K562 (cell line): ENCODE results near the gene CACNA2D2. TPM values are rescaled to one million over a fixed set of nuclear protein-coding genes. Genes with fewer than 3 reads are reported as not detected.

Experiments
- ATAC-seq: fragments of 200-7000 bp; cut with Tn5 transposase; 3 replicates; pipeline ENCODE4 v1.9.1; 2020; ENCODE audit warnings: moderate library complexity
- BruUV-seq: library from RNA; stranded (reverse); fragments of 400-500 nt; replicated peaks from 2 replicates; lab custom pipeline; 2021; lab: Mats Ljungman, UMichigan
- CTCF ChIA-PET: fragments of 300-600 bp; formaldehyde crosslinking; extraction: SDS; loops from one replicate; lab custom pipeline; 2021; ENCODE audit warnings: low intra/inter-chr PET ratio; lab: Yijun Ruan, JAX
- POLR2A ChIA-PET: fragments of 300-600, 350-650 bp; sonication (Branson Sonifier 250); formaldehyde crosslinking; extraction: SDS; loops from one replicate; lab custom pipeline; 2021; ENCODE audit warnings: antibody characterized with exemption, inconsistent platforms; lab: Yijun Ruan, JAX
- DNase-seq, 4 experiments: peaks; one replicate each; pipeline versions ENCODE4 v3.0.0 to v3.0.0-alpha.2; 2011 to 2018; ENCODE audit warnings: low spot score in 3 of 4, mixed read lengths in 3 of 4; ENCODE audit errors: extremely low read depth in 1 of 4
- FAIRE-seq: peaks from 2 replicates; lab custom pipeline; 2011; peaks lifted over from hg19 to GRCh38; lab: Jason Lieb, UNC
- H2AFZ ChIP-seq: 2 replicates; pipeline ENCODE4 v1.6.0; 2011; ENCODE audit warnings: low read depth, low read length, control low read depth, inconsistent platforms
- H3K27ac ChIP-seq: fragments of 200-600 bp; 3 replicates; pipeline ENCODE4 v1.8.0; 2011; ENCODE audit warnings: low read depth, mild to moderate bottlenecking, control low read depth, inconsistent platforms, low read length, moderate library complexity, mixed read lengths; ENCODE audit errors: extremely low read depth
- H3K27me3 ChIP-seq, 2 experiments: fragments of 300-600 bp in 1 of 2; 2 replicates in 1 of 2; 3 replicates in 1 of 2; pipeline versions ENCODE4 v1.6.0 to v1.8.0; 2011; ENCODE audit warnings: inconsistent platforms in 2 of 2, low read length in 2 of 2, mild to moderate bottlenecking in 1 of 2, mixed read lengths in 1 of 2, moderate library complexity in 1 of 2; ENCODE audit not compliant: control insufficient read depth in 2 of 2, insufficient read depth in 2 of 2
- H3K36me3 ChIP-seq: fragments of 300-600 bp; 3 replicates; pipeline ENCODE4 v1.8.0; 2011; ENCODE audit warnings: mild to moderate bottlenecking, low read length, inconsistent platforms; ENCODE audit not compliant: control insufficient read depth, insufficient read depth
- H3K4me1 ChIP-seq, 2 experiments: fragments of 200-600 bp in 1 of 2; replicated peaks in 1 of 2; 2 replicates in 1 of 2; 3 replicates in 1 of 2; pipeline versions ENCODE4 v1.5.1 to v1.8.0; 2011; ENCODE audit warnings: inconsistent platforms in 2 of 2, low read length in 2 of 2, mild to moderate bottlenecking in 1 of 2, mixed read lengths in 1 of 2, moderate library complexity in 1 of 2; ENCODE audit not compliant: control insufficient read depth in 2 of 2, insufficient read depth in 2 of 2
- H3K4me2 ChIP-seq: 2 replicates; pipeline ENCODE4 v1.6.1; 2011; ENCODE audit warnings: low read length, control low read depth, inconsistent platforms, mixed read lengths; ENCODE audit not compliant: insufficient read depth
- H3K4me3 ChIP-seq: fragments of 200-600 bp; sonication (generic), shearing (Covaris generic); 2 replicates; pipeline ENCODE4 v1.5.1; 2016; ENCODE audit warnings: control low read depth, inconsistent platforms
- H3K79me2 ChIP-seq: fragments of 200-600 bp; 3 replicates; pipeline ENCODE4 v1.8.0; 2011; ENCODE audit warnings: low read length, inconsistent platforms; ENCODE audit not compliant: control insufficient read depth, insufficient read depth
- H3K9ac ChIP-seq, 2 experiments: 2 replicates each; pipeline versions ENCODE4 v1.6.0 to v1.6.1; 2011; ENCODE audit warnings: low read depth in 2 of 2, low read length in 2 of 2, control low read depth in 1 of 2, inconsistent platforms in 1 of 2, mild to moderate bottlenecking in 1 of 2, mixed read lengths in 1 of 2; ENCODE audit not compliant: insufficient read depth in 1 of 2
- H3K9me1 ChIP-seq: one replicate; pipeline ENCODE4 v1.6.0; 2011; ENCODE audit warnings: inconsistent platforms, mild to moderate bottlenecking, low read length, moderate library complexity; ENCODE audit not compliant: control insufficient read depth, insufficient read depth
- H3K9me3 ChIP-seq: replicated peaks from 2 replicates; pipeline ENCODE4 v1.5.1; 2011; ENCODE audit warnings: low read depth, low read length, inconsistent platforms; ENCODE audit not compliant: control insufficient read depth, insufficient read depth
- H4K20me1 ChIP-seq: replicated peaks from 2 replicates; pipeline ENCODE4 v1.6.1; 2011; ENCODE audit warnings: low read length, inconsistent platforms, mixed read lengths; ENCODE audit not compliant: control insufficient read depth, insufficient read depth
- CTCF ChIP-seq, 3 experiments: IDR thresholded peaks in 2 of 3; conservative IDR thresholded peaks in 1 of 3; 2 replicates each; pipeline ENCODE4 v1.5.1; 2011 to 2012; ENCODE audit warnings: low read length in 3 of 3, mild to moderate bottlenecking in 3 of 3, control low read depth in 2 of 3, improper control_type of control experiment in 1 of 3, inconsistent platforms in 1 of 3, low read depth in 1 of 3, mixed read lengths in 1 of 3, moderate library complexity in 1 of 3; ENCODE audit not compliant: insufficient read depth in 2 of 3
- DEAF1 ChIP-seq: fragments of 450-650 bp; formaldehyde crosslinking; IDR thresholded peaks from 2 replicates; pipeline ENCODE4 v1.4.0; 2020; ENCODE audit warnings: mild to moderate bottlenecking, moderate library complexity
- HNRNPH1 ChIP-seq: fragments of 200-400 bp; formaldehyde crosslinking; optimal IDR thresholded peaks from 2 replicates; pipeline ENCODE3; 2017; ENCODE audit warnings: low read depth, mild to moderate bottlenecking, low read length, moderate library complexity
- IRF2 ChIP-seq: sonication (generic); formaldehyde crosslinking; IDR thresholded peaks from 2 replicates; pipeline ENCODE4 v1.8.1; 2022; ENCODE audit warnings: mild to moderate bottlenecking, missing genetic modification reagents
- KLF10 ChIP-seq: fragments of 250-450 bp; sonication (Bioruptor Pico); IDR thresholded peaks from 2 replicates; pipeline ENCODE4 v1.6.1; 2021; ENCODE audit warnings: matching md5 sums
- PTTG1 ChIP-seq: fragments of 450-650 bp; IDR thresholded peaks from 2 replicates; pipeline ENCODE4 v1.6.1; 2016; ENCODE audit warnings: low read depth, mild to moderate bottlenecking, missing genetic modification characterization, missing compliant biosample characterization
- RBM15 ChIP-seq: fragments of 200-400 bp; formaldehyde crosslinking; IDR thresholded peaks from 2 replicates; pipeline ENCODE4 v1.6.1; 2018; ENCODE audit warnings: mild to moderate bottlenecking, low read length, moderate library complexity; ENCODE audit not compliant: insufficient read depth
- RBM39 ChIP-seq: fragments of 200-400 bp; formaldehyde crosslinking; optimal IDR thresholded peaks from 2 replicates; pipeline ENCODE3; 2018; ENCODE audit warnings: low read depth, low read length
- SOX6 ChIP-seq: fragments of 450-650 bp; IDR thresholded peaks from 2 replicates; pipeline ENCODE4 v1.6.1; 2014; ENCODE audit warnings: mild to moderate bottlenecking
- THRA ChIP-seq: fragments of 450-650 bp; IDR thresholded peaks from 2 replicates; pipeline ENCODE4 v1.6.1; 2017; ENCODE audit warnings: mild to moderate bottlenecking, moderate library complexity
- ZNF311 ChIP-seq: fragments of 250-450 bp; sonication (Bioruptor Pico); IDR thresholded peaks from 2 replicates; pipeline ENCODE4 v1.4.0; 2020; ENCODE audit warnings: mild to moderate bottlenecking, moderate library complexity
- ZNF561 ChIP-seq: fragments of 450-650 bp; formaldehyde crosslinking; conservative IDR thresholded peaks from 2 replicates; pipeline ENCODE4 v1.4.0; 2020; ENCODE audit warnings: mild to moderate bottlenecking, moderate library complexity
- ZNF639 ChIP-seq, 2 experiments: fragments of 200-800 bp in 1 of 2; sonication (Bioruptor generic) in 1 of 2; sonication (generic) in 1 of 2; formaldehyde crosslinking in 1 of 2; IDR thresholded peaks in 1 of 2; conservative IDR thresholded peaks in 1 of 2; 2 replicates each; pipeline versions ENCODE4 v1.5.0 to v1.6.1; 2016 to 2020; ENCODE audit warnings: missing compliant biosample characterization in 1 of 2, missing genetic modification characterization in 1 of 2, missing genetic modification reagents in 1 of 2
- ZNF717 ChIP-seq: fragments of 250-450 bp; sonication (Bioruptor Pico); IDR thresholded peaks from 2 replicates; pipeline ENCODE4 v1.5.0; 2021
- WGBS: fragments of 100-300 bp; shearing (Covaris generic); methylation state at CpG from one replicate; pipeline ENCODE4 v1.1.6; 2016; ENCODE audit warnings: low coverage, mixed read lengths; ENCODE audit not compliant: insufficient coverage; ENCODE audit errors: missing lambda C conversion rate; 5-methylcytosine and 5-hydroxymethylcytosine counted together
- in situ Hi-C: fragments of 300-500 bp; cut with MboI; formaldehyde crosslinking; loops from 4 replicates; pipeline ENCODE4 v1.15.0; 2018; ENCODE audit warnings: inconsistent platforms, mixed read lengths
- intact Hi-C: fragments of 100-400 bp; cut with micrococcal nuclease; formaldehyde crosslinking; loops from 2 replicates; pipeline ENCODE4 v1.14.2; 2022
- polyA plus RNA-seq, 8 experiments: library from polyadenylated mRNA; depleted of rRNA in 4 of 8; stranded (reverse) in 5 of 8; unstranded in 3 of 8; fragments of >200 nt; fragmentation: Nextera tagmentation in 2 of 8; fragmentation: Illumina TruSeq in 1 of 8; extraction: Ambion mirVana in 2 of 8; extraction: Trizol in 1 of 8; gene quantifications; 2 replicates each; pipeline versions ENCODE4 v1.2.1 to v1.2.3, GENCODE V29; 2011 to 2014; ENCODE audit warnings: inconsistent platforms in 1 of 8, missing spikeins in 1 of 8
- total RNA-seq, 7 experiments: library from RNA; depleted of rRNA in 6 of 7; stranded (reverse); fragments of >200 nt in 6 of 7; fragmentation: Illumina TruSeq in 2 of 7; extraction: Trizol in 2 of 7; gene quantifications; 2 replicates each; pipeline versions ENCODE4 v1.2.1 to v1.2.3, GENCODE V29; 2011 to 2021; ENCODE audit warnings: low replicate concordance in 1 of 7

Gene CACNA2D2
- total and polyA plus RNA-seq, 9 of the 15 experiments (the other 6 are each of a cell fraction or from before 2014, with no cell fraction given), result 0.11 to 0.58 (median 0.36) TPM; not detected in 2

- TF ChIP-seq ZNF311 (CRISPR knock-in tag) (no peak), DEAF1 (CRISPR knock-in tag) (no peak), CTCF (IDR thresholded peaks at IDR 0.05 in 2 of 3, conservative IDR thresholded peaks at IDR 0.05 in 1 of 3; ENCODE audit: insufficient read depth in 2 of 3, low read depth in 1 of 3, low read length in 3 of 3) (no peak), KLF10 (CRISPR knock-in tag) (no peak), ZNF717 (no peak), RBM15 (no peak), PTTG1 (tag) (no peak), THRA (no peak), SOX6 (no peak), HNRNPH1 (no peak), ZNF561 (no peak), IRF2 (CRISPR knock-in tag) (no peak), ZNF639 (CRISPR knock-in tag; conservative IDR thresholded peaks at IDR 0.05 in 1 of 2, IDR thresholded peaks at IDR 0.05 in 1 of 2) (no peak), RBM39 (no peak)
- BruUV-seq, result no TSS peak
- WGBS, result 38% methylated on average over 11 of the region's 12 CpGs
- intact Hi-C loops (no loop called here), in situ Hi-C loops (no loop called here)
- Histone ChIP-seq H3K9me3 (no peaks in the 10 kb centered on the region), H3K36me3 (no peaks in the 10 kb centered on the region), H3K27ac (no peak overlapping the region), H3K9me1 (no peaks in the 10 kb centered on the region), H3K79me2 (no peaks in the 10 kb centered on the region), H2AFZ (no peak overlapping the region), H3K9ac (no peak overlapping the region), H3K27me3 (peaks cover 0 to 51% of the 10 kb centered on the region in 2 experiments; a peak in 4 of 5 replicates), H3K4me1 (peaks cover 0 to 26% of the 10 kb centered on the region in 2 experiments; a peak in 3 of 5 replicates), H3K4me2 (no peak overlapping the region), H3K4me3 (no peak overlapping the region), H4K20me1 (no peaks in the 10 kb centered on the region)
- ChIA-PET CTCF (no interaction called here), POLR2A (interaction anchor here (0.6 to 1.2 kb wide), 2 partner anchors 10 to 13 kb away, joined by 3 read pairs; no protein-coding TSS in a partner anchor)
- no peak for DNase-seq
- no peak for ATAC-seq
- no peak for FAIRE-seq
Measured at GRCh38 chr3:50382722-50383121, 120.7 kb downstream of the CACNA2D2 start.
